Right atrium auricular region (tissue), 2 donors: ENCODE data around the gene B3GNT3. TPM values are rescaled to one million over a fixed set of nuclear protein-coding genes. Genes with fewer than 3 reads are reported as not detected.
A peak's percentile ranks its signal among the peaks of the same experiment; 100 is the strongest.

Source experiments
- DNase-seq: peaks from one replicate; pipeline ENCODE4 v3.0.0-alpha.2; 2019; ENCODE audit warnings: low spot score
- H3K27ac ChIP-seq, 2 donors: fragments of 200-600 bp; sonication (generic); 1 replicate in 1 of 2; 2 replicates in 1 of 2; pipeline ENCODE4 v1.5.1; 2016 to 2019
- H3K27me3 ChIP-seq, 2 donors: fragments of 200-600 bp; sonication (generic); one replicate each; pipeline versions ENCODE4 v1.5.1 to v1.6.0; 2017 to 2019
- H3K36me3 ChIP-seq: fragments of 200-600 bp; sonication (generic); one replicate; pipeline ENCODE4 v1.5.1; 2016
- H3K4me1 ChIP-seq, 2 donors: fragments of 200-600 bp; sonication (generic); one replicate each; pipeline versions ENCODE4 v1.5.1 to v1.6.0; 2017 to 2019
- H3K4me3 ChIP-seq, 2 donors: fragments of 200-600 bp; sonication (generic); 1 replicate in 1 of 2; 2 replicates in 1 of 2; pipeline ENCODE4 v1.5.1; 2017 to 2019; ENCODE audit warnings: mild to moderate bottlenecking in 1 of 2, moderate library complexity in 1 of 2
- H3K9me3 ChIP-seq, 2 donors: fragments of 200-600 bp; sonication (generic); one replicate each; pipeline ENCODE4 v1.5.1; 2019
- CTCF ChIP-seq, 2 donors: fragments of 200-600 bp; sonication (generic); IDR thresholded peaks; one replicate each; pipeline ENCODE4 v1.5.1; 2019; ENCODE audit warnings: antibody characterized with exemption in 2 of 2
- total RNA-seq, 2 donors: library from RNA; depleted of rRNA; stranded (reverse); fragments of >200 nt; gene quantifications; one replicate each; pipeline ENCODE4 v1.1.0, GENCODE V29; 2016

B3GNT3 gene
- total RNA-seq = not detected

- Histone ChIP-seq H3K27ac (no peak within 1 kb of the TSS), H3K27me3 (peaks cover 8 to 15% of the 10 kb centered on the region in 2 donors), H3K9me3 (no peaks in the 10 kb centered on the region), H3K4me3 (no peak within 1 kb of the TSS), H3K4me1 (peaks cover 0 to 8% of the 10 kb centered on the region in 2 donors), H3K36me3 (no peaks in the 10 kb centered on the region)
- DNase-seq = no peak
- TF ChIP-seq CTCF (IDR thresholded peaks at IDR 0.05) = no peak
Measured at GRCh38 chr19:17794731-17795494, at the start of gene B3GNT3. Gene B3GNT3, plus strand, starts transcription at chr19:17795138. Its CDS starts 12,670 bp downstream, at chr19:17807808.

DNA sequence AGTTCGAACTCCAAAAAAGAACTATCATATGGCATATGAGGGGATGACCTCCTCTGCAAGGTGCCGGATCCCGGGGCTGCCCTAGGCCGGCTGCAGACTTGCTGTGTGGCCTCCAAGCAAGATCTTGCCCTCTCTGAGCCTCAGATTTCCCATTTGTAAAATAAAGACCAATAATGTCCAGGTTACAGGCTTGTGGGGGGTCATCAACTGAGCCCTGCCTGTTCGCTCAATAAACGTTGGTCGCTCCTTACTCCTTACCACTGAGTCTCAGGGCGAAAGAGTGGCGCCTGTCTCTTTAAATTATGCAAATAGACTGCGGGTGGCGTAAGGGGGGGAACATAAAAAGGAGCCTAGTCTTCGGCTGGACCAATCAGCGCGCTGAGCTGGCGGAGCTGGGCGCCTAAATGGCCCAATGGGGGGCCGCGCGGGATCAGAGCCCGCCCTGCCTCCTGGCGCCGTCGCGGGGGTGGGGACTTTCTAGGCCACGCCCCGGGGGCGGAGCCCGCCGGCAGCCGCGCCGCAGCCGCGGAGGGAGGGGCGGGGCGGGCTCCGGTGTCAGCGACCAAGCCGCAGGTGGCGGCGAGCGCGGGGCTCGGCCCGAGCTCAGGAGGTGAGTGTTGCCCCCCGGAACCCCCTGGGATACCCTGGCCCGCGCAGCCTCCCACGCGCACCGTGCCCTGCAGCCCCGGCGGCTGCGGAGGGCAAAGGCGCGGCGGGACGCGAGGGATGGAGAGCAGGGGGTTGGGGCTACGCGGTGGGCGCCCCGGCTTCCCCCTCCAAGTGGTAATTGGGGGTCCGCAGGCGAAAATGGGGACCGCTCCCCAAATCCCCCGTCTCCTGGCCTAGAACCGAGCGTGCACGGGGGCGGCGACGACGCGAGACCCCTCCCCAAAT is 47.5 kb upstream of the B3GNT3 start:
- Histone ChIP-seq H3K36me3 (no peaks in the 10 kb centered on the region), H3K27me3 (no peaks in the 10 kb centered on the region), H3K4me1 (peaks cover 0 to 15% of the 10 kb centered on the region in 2 donors), H3K9me3 (no peaks in the 10 kb centered on the region), H3K27ac (no peak overlapping the region), H3K4me3 (peak overlapping the region in 1 of 2 donors; percentile 56)
- DNase-seq = peak; percentile 89
- TF ChIP-seq CTCF (IDR thresholded peaks at IDR 0.05) = no peak

DNA sequence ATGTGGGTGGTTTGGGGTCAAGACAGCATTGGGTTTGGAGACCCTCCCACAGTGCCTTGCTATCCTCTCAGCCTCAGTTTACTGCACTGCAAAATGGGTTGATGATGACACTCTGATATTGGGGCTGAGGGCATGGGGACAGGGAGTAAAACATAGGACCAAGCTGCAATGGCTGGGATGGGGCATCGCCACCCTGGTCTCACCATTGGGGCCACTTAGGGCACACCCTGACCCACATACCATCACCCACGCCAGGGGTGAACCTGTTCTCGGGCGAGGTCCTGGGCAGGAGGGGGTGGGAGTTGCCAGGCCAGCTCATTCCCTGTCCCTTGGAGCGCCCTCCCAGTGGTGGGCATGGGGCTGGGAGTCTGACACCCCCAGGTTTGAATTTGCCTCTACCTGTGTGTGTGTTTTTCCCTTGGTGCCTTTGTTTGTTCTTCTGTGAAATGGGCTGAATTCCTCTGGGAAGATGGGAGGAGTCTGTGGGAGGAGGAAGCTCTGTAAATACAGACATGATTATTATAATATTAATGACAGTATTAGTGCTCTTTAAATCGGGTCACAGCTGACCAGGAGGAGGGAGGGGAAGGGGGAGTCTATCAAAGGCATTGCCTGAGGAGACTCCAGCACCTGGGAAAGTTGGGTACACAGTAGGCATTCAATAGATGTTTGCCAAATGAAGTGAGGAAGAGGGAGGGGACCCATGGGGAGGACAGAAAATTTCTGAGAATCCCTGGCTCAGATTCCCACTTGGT is 45.9 kb upstream of the B3GNT3 start:
- no peak overlapping the region for H3K27ac ChIP-seq
- H3K9me3 ChIP-seq = no peaks in the 10 kb centered on the region
- no peak for DNase-seq
- H3K4me3 ChIP-seq = no peak overlapping the region
- H3K27me3 ChIP-seq = no peaks in the 10 kb centered on the region
- no peaks in the 10 kb centered on the region for H3K36me3 ChIP-seq
- no peak for TF ChIP-seq CTCF (IDR thresholded peaks at IDR 0.05)
- peaks cover 0 to 15% of the 10 kb centered on the region in 2 donors for H3K4me1 ChIP-seq

- H3K9me3 ChIP-seq = no peaks in the 10 kb centered on the region
- H3K27ac ChIP-seq = no peak overlapping the region
- no peak overlapping the region for H3K4me3 ChIP-seq
- TF ChIP-seq CTCF (IDR thresholded peaks at IDR 0.05) = no peak
- peaks cover 0 to 15% of the 10 kb centered on the region in 2 donors for H3K4me1 ChIP-seq
- no peaks in the 10 kb centered on the region for H3K27me3 ChIP-seq
- no peaks in the 10 kb centered on the region for H3K36me3 ChIP-seq
- no peak for DNase-seq
Measured at GRCh38 chr19:17749912-17750317, 45.0 kb upstream of the B3GNT3 start.

DNA sequence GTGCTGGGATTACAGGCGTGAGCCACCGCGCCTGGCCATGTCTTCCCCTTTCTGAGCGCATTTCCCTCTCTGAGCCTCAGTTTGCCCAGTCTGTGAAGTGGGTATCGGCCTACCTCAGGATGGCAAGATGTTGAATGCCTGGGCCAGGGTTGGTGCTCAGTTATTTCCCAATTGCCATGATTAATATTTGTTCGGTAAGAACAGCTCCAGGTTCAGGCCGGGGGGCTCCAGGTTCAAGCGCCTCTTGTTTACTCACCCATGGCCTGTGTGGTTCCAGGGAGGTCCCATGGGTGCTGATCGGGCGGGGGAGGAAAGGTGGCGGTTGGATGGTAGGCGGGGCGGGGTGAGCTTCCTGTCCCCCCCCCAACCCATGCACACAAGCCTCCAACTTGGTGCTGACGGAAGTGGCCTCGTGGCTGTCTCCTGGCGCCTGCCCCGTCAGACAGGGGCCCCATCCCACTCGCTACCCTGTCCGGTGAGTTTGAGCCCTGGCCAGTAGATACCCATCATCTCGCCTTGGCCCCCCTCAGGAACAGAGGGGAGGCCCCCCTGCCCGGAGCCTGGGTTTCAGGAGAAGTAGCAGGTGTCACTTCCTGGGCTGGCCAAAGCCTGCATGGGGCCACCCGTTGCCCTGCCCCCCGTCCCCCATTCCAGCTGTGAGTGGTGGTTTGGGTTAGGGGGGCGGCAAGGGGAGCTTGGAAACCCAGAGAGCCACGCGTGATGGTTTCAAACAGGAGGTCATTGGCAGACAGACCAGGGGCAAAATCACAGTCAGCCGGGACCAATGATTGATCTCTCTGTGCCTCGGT is 43.6 kb upstream of the B3GNT3 start, which contains the start of gene FCHO1:
Gene FCHO1 (plus strand): TSS at position 375 of the 809 bp plus-strand sequence. CDS start 3,688 bp downstream, outside the sequence.
- H3K27me3 ChIP-seq = no peaks in the 10 kb centered on the region
- no peaks in the 10 kb centered on the region for H3K9me3 ChIP-seq
- no peak for TF ChIP-seq CTCF (IDR thresholded peaks at IDR 0.05)
- H3K36me3 ChIP-seq = no peaks in the 10 kb centered on the region
- H3K4me1 ChIP-seq = peaks cover 0 to 15% of the 10 kb centered on the region in 2 donors
- DNase-seq = no peak
- no peak within 1 kb of the TSS for H3K4me3 ChIP-seq
- H3K27ac ChIP-seq = no peak within 1 kb of the TSS
